ENCODE results near the gene RPA1. TPM values are rescaled to one million over a fixed set of nuclear protein-coding genes. Genes with fewer than 3 reads are reported as not detected.

RPA1 gene
- total RNA-seq, 1 experiment from 2014 or later = 150 TPM

GRCh38 chr17:1820528-1821252, 9.1 kb upstream of the RPA1 start:
- Histone ChIP-seq H3K27ac (ENCODE audit: low read length) (no peak overlapping the region), H3K4me3 (ENCODE audit: low read depth in 2 of 2, low read length in 2 of 2) (no peak overlapping the region), H3K4me1 (ENCODE audit: control insufficient read depth, insufficient read depth, low read length) (no peaks in the 10 kb centered on the region), H3K27me3 (ENCODE audit: control insufficient read depth, insufficient read depth, low read length) (no peaks in the 10 kb centered on the region), H3K36me3 (ENCODE audit: control insufficient read depth, insufficient read depth, low read length) (peaks cover 4% of the 10 kb centered on the region; the same call in 1 of the 2 replicates), H3K9me3 (ENCODE audit: control insufficient read depth, insufficient read depth, low read depth, low read length) (no peaks in the 10 kb centered on the region)
- DNase-seq (ENCODE audit: low read depth, low spot score) (no peak), ATAC-seq (no peak)
- no TSS peak for BruUV-seq (replicated peaks)
- intact Hi-C loops (cut with micrococcal nuclease; ENCODE audit: unreplicated experiment) = no loop called here
- TF ChIP-seq SIN3A (IDR thresholded peaks at IDR 0.05; ENCODE audit: borderline replicate concordance, insufficient read depth, low read depth, low read length) = no peak
- no peak for TF ChIP-seq TCF7L2 (IDR thresholded peaks at IDR 0.05; ENCODE audit: low read depth, low read length)
- TF ChIP-seq REST (IDR thresholded peaks at IDR 0.05; ENCODE audit: insufficient read depth in 1 of 2, low read depth in 2 of 2, low read length in 1 of 2) = no peak
- TF ChIP-seq CTCF (IDR thresholded peaks at IDR 0.05) = no peak
- no peak for TF ChIP-seq POLR2AphosphoS5 (IDR thresholded peaks at IDR 0.05; ENCODE audit: low read depth, low read length)
- in situ Hi-C loops (cut with HindIII; ENCODE audit: low pct_unique_long_range_greater_than_20kb, low sequenced_read_pairs) = no loop called here
- ChIA-PET POLR2A (no interaction called here), CTCF (no interaction called here)

DNA sequence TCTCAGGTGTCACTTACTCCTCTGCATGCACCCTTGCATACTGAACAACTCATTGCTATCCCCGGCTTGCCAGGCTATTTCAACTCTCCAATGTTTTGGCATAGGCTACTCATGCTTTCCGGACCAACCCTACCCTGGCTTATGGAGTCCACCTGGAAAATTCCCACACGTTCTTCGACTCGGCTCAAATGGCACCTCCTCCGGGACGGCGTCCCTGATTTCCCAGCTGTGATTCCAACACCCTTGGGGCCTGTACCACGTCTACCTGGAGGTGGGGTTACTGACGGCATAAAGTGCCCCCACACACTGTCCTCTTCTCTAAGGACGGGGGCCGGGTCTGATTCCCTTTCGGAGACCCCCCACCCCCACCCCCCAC, 601 bp upstream of the RPA1 start:
- in situ Hi-C loops (cut with HindIII; ENCODE audit: low pct_unique_long_range_greater_than_20kb, low sequenced_read_pairs) (no loop called here), intact Hi-C loops (cut with micrococcal nuclease; ENCODE audit: unreplicated experiment) (no loop called here)
- POLR2A ChIA-PET = interaction anchor here (0.6 kb wide), 1 partner anchor 15 kb away, joined by 11 read pairs; no protein-coding TSS in a partner anchor
- Histone ChIP-seq H3K4me3 (ENCODE audit: low read depth in 2 of 2, low read length in 2 of 2) (peak overlapping the region; percentile 90 to 93), H3K36me3 (ENCODE audit: control insufficient read depth, insufficient read depth, low read length) (peaks cover 4% of the 10 kb centered on the region; the same call in 1 of the 2 replicates), H3K9me3 (ENCODE audit: control insufficient read depth, insufficient read depth, low read depth, low read length) (no peaks in the 10 kb centered on the region), H3K27me3 (ENCODE audit: control insufficient read depth, insufficient read depth, low read length) (no peaks in the 10 kb centered on the region), H3K27ac (ENCODE audit: low read length) (peak overlapping the region; percentile 76), H3K4me1 (ENCODE audit: control insufficient read depth, insufficient read depth, low read length) (peaks cover 4% of the 10 kb centered on the region; the same call in 1 of the 2 replicates)
- BruUV-seq (replicated peaks) = no TSS peak
- ATAC-seq (peak; percentile 28), DNase-seq (ENCODE audit: low read depth, low spot score) (no peak)
- TF ChIP-seq POLR2AphosphoS5 (IDR thresholded peaks at IDR 0.05; ENCODE audit: low read depth, low read length) (no peak), SIN3A (IDR thresholded peaks at IDR 0.05; ENCODE audit: borderline replicate concordance, insufficient read depth, low read depth, low read length) (no peak), TCF7L2 (IDR thresholded peaks at IDR 0.05; ENCODE audit: low read depth, low read length) (no peak), CTCF (IDR thresholded peaks at IDR 0.05) (no peak), REST (IDR thresholded peaks at IDR 0.05; ENCODE audit: insufficient read depth in 1 of 2, low read depth in 2 of 2, low read length in 1 of 2) (no peak)
- CTCF ChIA-PET = interaction anchor here (0.6 kb wide), 1 partner anchor 30 kb away, joined by 3 read pairs; no protein-coding TSS in a partner anchor
